ENCODE measurements around the gene SENP5.

GRCh38 chr3:196875258-196875657 lies 7.5 kb downstream of the SENP5 start:
- TF ChIP-seq CTCF (IDR thresholded peaks at IDR 0.05; ENCODE audit: low read depth, low read length, missing input control) (no peak), RAD21 (IDR thresholded peaks at IDR 0.05) (no peak), NR2F2 (IDR thresholded peaks at IDR 0.05) (no peak), REST (IDR thresholded peaks at IDR 0.05) (no peak), SP1 (IDR thresholded peaks at IDR 0.05) (no peak)
